GM19035 (cell line): ENCODE data around the gene ALS2CL.

Experiments used
- ATAC-seq: cut with Tn5 transposase; IDR thresholded peaks from one replicate; pipeline ENCODE4 v1.9.1; 2021; ENCODE audit not compliant: unreplicated experiment

Gene ALS2CL

GRCh38 chr3:46679681-46680080 lies 13.8 kb downstream of the ALS2CL start:
- ATAC-seq, result no peak

- no peak for ATAC-seq
These were observed 15.2 kb downstream of the ALS2CL start for GRCh38 chr3:46678280-46678679.

GRCh38 chr3:46677411-46677726 lies 16.1 kb downstream of the ALS2CL start:
- no peak for ATAC-seq

GRCh38 chr3:46676601-46677410 lies 16.7 kb downstream of the ALS2CL start:
- no peak for ATAC-seq

- no peak for ATAC-seq
These were observed 17.5 kb downstream of the ALS2CL start for GRCh38 chr3:46675843-46676567.

GRCh38 chr3:46675426-46675825 lies 18.1 kb downstream of the ALS2CL start:
- no peak for ATAC-seq

GRCh38 chr3:46674031-46674845 lies 19.2 kb downstream of the ALS2CL start:
- no peak for ATAC-seq

GRCh38 chr3:46673151-46674030 lies 20.1 kb downstream of the ALS2CL start:
- ATAC-seq, result no peak

- no peak for ATAC-seq
These were observed 21.2 kb downstream of the ALS2CL start for GRCh38 chr3:46672349-46672695.

GRCh38 chr3:46671541-46672348 lies 21.7 kb downstream of the ALS2CL start:
- ATAC-seq, result no peak

GRCh38 chr3:46670891-46671427 lies 22.5 kb downstream of the ALS2CL start:
- no peak for ATAC-seq

GRCh38 chr3:46670000-46670890 lies 23.2 kb downstream of the ALS2CL start:
- ATAC-seq, result no peak

GRCh38 chr3:46669191-46669999 lies 24.1 kb downstream of the ALS2CL start:
- ATAC-seq, result no peak

GRCh38 chr3:46668591-46668990 lies 24.9 kb downstream of the ALS2CL start:
- ATAC-seq, result no peak

- no peak for ATAC-seq
These were observed 25.4 kb downstream of the ALS2CL start for GRCh38 chr3:46668116-46668515.

- ATAC-seq, result no peak
These were observed 25.8 kb downstream of the ALS2CL start for GRCh38 chr3:46667657-46668056.

GRCh38 chr3:46667061-46667621 lies 26.3 kb downstream of the ALS2CL start:
- no peak for ATAC-seq

GRCh38 chr3:46666453-46666845 lies 27.0 kb downstream of the ALS2CL start:
- ATAC-seq, result no peak
